ENCODE measurements around the gene AGPAT4.

GRCh38 chr6:161232010-161232409 is 41.9 kb downstream of the AGPAT4 start:
- TF ChIP-seq CTCF (IDR thresholded peaks at IDR 0.05) (no peak), MAFK (IDR thresholded peaks at IDR 0.05; ENCODE audit: partially characterized antibody) (no peak), CHD2 (IDR thresholded peaks at IDR 0.05; ENCODE audit: low read length, partially characterized antibody) (no peak), ZC3H11A (IDR thresholded peaks at IDR 0.05) (no peak), CEBPB (IDR thresholded peaks at IDR 0.05) (no peak), RAD21 (conservative IDR thresholded peaks at IDR 0.05 in 1 of 2, IDR thresholded peaks at IDR 0.05 in 1 of 2) (no peak), POLR2A (IDR thresholded peaks at IDR 0.05; ENCODE audit: low read length) (no peak), SMC3 (IDR thresholded peaks at IDR 0.05) (no peak), EP300 (IDR thresholded peaks at IDR 0.05) (no peak)

Data from A549 (cell line).